WERI-Rb-1 (cell line): Measurements from ENCODE around the gene TSC22D1.
"Not testable (repeated sequence)": the region's sequence is repeated elsewhere in the genome, so short reads cannot be mapped to it uniquely, and the experiment has no call there.

Experiments
- DNase-seq: peaks from one replicate; pipeline ENCODE4 v3.0.0-alpha.2; 2020
- H3K27ac ChIP-seq: fragments of 250-450 bp; sonication (Bioruptor Pico); 2 replicates; pipeline ENCODE4 v1.5.1; 2020; ENCODE audit warnings: mild to moderate bottlenecking, moderate library complexity
- H3K27me3 ChIP-seq: fragments of 250-450 bp; sonication (Bioruptor Pico); 2 replicates; pipeline ENCODE4 v1.5.1; 2021; ENCODE audit warnings: mild to moderate bottlenecking, low read depth, moderate library complexity; ENCODE audit not compliant: insufficient read depth, severe bottlenecking
- H3K36me3 ChIP-seq: fragments of 250-450 bp; sonication (Bioruptor Pico); 2 replicates; pipeline ENCODE4 v1.5.1; 2020; ENCODE audit warnings: mild to moderate bottlenecking, moderate library complexity
- H3K4me3 ChIP-seq: 2 replicates; pipeline ENCODE4 v1.5.1; 2011; ENCODE audit warnings: low read depth, mild to moderate bottlenecking, control low read depth, low read length
- H3K9me3 ChIP-seq: fragments of 250-450 bp; sonication (Bioruptor Pico); 2 replicates; pipeline ENCODE4 v1.5.1; 2021; ENCODE audit warnings: mild to moderate bottlenecking, moderate library complexity; ENCODE audit not compliant: severe bottlenecking
- TF ChIP-seq, protein P1 (sequence below): IDR thresholded peaks from 2 replicates; pipeline ENCODE4 v1.5.1; 2011; ENCODE audit warnings: low read depth, mild to moderate bottlenecking, control low read depth, inconsistent platforms, low read length

The TSC22D1 gene

DNA sequence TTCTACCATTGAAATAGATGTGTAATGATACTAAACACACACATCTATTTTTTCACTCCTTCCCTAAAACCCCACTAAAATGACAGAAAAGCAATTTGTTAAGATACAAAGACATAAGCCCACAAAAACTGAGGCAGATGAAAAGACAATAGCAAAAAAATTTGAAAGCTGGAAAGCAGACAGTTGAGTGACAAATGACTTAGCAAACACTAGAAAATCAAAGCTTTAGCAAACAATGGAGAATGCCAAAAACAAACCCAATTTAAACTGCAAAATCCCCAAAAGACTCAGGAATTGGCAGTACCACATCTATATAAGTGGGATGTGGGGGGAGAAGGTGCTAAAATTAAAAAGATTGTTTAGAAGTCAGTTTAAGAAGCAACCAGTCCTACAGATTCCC, 9.5 kb downstream of the TSC22D1 start:
- H3K27me3 ChIP-seq, result no peaks in the 10 kb centered on the region
- TF ChIP-seq, protein P1, sequence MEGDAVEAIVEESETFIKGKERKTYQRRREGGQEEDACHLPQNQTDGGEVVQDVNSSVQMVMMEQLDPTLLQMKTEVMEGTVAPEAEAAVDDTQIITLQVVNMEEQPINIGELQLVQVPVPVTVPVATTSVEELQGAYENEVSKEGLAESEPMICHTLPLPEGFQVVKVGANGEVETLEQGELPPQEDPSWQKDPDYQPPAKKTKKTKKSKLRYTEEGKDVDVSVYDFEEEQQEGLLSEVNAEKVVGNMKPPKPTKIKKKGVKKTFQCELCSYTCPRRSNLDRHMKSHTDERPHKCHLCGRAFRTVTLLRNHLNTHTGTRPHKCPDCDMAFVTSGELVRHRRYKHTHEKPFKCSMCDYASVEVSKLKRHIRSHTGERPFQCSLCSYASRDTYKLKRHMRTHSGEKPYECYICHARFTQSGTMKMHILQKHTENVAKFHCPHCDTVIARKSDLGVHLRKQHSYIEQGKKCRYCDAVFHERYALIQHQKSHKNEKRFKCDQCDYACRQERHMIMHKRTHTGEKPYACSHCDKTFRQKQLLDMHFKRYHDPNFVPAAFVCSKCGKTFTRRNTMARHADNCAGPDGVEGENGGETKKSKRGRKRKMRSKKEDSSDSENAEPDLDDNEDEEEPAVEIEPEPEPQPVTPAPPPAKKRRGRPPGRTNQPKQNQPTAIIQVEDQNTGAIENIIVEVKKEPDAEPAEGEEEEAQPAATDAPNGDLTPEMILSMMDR, result no peak

DNA sequence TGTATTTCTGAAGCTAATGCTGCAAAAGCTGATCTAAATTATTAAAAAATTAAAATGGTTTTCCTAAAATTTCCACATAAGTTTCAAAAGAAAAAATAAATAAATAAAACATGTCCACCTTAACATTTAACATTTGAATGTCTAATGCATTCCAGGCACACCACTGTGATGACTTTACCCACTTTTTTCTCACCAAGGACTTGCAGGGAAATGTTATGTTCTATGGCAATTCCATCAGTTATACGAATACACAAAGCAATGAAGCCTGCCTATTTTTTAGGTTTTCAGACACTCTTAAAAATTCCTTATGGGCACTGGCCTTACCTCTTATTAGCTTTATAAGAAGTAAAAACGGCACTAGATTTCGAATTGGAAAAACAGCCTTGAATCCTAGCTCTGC, 10.2 kb downstream of the TSC22D1 start:
- H3K27ac ChIP-seq, result no peak overlapping the region
- no peaks in the 10 kb centered on the region for H3K36me3 ChIP-seq
- H3K4me3 ChIP-seq, result no peak overlapping the region
- no peaks in the 10 kb centered on the region for H3K27me3 ChIP-seq
- no peak for DNase-seq
- TF ChIP-seq, protein P1, result no peak
- H3K9me3 ChIP-seq, result no peaks in the 10 kb centered on the region

More for the DNA sequence above, 9.5 kb downstream of the TSC22D1 start:
- no peak for DNase-seq
- Histone ChIP-seq H3K4me3 (no peak overlapping the region), H3K36me3 (no peaks in the 10 kb centered on the region), H3K27ac (no peak overlapping the region), H3K9me3 (no peaks in the 10 kb centered on the region)

DNA sequence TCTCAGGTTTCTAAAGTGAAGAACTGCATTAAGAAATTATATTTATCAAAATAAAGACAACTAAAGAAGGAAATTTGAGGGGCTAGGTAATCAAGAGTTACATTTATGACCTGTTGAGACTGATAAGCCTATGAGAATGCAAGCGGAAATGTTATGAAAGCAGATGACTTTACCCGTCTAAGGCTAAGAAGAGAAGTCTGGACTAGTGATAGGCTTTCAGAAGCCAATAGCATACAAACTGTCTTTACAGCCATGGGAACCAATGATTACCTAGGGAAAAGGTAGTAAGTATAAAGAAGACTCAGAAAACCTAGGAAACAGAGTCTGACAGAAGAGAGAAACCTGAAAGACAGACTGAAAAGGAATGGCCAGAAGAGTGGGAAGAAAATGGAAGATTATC, 11.2 kb downstream of the TSC22D1 start:
- TF ChIP-seq, protein P1, result no peak
- no peaks in the 10 kb centered on the region for H3K27me3 ChIP-seq
- H3K9me3 ChIP-seq, result no peaks in the 10 kb centered on the region
- no peak overlapping the region for H3K27ac ChIP-seq
- no peak overlapping the region for H3K4me3 ChIP-seq
- H3K36me3 ChIP-seq, result no peaks in the 10 kb centered on the region
- DNase-seq, result no peak

DNA sequence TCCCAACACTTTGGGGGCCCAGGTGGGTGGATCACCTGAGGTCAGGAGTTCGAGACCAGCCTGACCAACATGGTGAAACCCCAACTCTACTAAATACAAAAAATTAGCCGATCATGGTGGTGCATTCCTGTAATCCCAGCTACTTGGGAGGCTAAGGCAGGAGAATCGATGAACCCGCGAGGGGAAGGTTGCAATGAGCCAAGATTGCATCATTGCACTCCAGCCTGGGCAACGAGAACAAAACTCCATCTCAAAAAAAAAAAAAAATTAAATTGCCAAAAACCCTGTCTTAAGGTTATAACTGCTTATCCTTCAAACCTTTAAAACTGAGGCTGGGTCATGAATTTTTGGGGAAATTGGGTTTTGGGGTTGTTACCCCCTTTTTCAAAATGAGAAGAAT, 13.3 kb downstream of the TSC22D1 start:
- H3K36me3 ChIP-seq, H3K4me3 ChIP-seq, H3K9me3 ChIP-seq, H3K27ac ChIP-seq, H3K27me3 ChIP-seq, DNase-seq: not testable (repeated sequence)

DNA sequence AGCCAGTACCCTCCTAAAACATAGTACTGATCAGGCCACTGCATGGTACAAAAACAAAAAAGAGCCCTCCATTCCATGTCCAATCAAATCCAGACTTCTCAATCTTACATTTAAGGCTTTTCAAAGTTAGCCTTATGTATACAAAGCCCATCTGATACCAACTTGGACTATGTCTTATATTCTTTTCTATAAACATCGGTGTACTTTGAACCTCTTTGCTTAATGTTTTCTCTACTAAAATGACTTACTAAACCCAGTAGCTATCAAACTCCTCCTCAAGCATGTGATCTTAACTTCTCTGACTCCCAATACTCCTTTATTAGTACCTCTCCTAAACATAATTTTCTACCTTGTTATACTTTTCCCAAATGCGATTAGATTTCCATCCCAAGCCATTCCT, 14.8 kb downstream of the TSC22D1 start:
- no peak overlapping the region for H3K27ac ChIP-seq

DNA sequence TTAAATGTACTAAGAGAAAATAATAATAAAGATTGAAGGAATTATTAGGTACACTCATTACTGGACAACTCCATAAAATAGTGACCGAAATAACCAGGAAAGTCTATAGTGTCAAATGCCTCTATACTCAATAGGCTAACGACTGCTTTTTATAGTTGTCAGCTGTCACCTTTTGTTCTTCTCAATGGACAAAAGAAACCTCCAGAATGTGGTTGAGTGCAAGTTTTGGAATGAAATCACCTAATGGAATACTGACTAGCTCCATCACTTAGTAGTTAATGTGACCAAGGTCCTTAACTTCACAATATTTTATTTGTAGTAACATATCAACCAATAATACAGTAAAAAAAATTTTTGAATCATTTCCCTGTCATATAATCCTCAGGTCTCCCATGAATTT, 18.1 kb downstream of the TSC22D1 start:
- Histone ChIP-seq H3K27ac (no peak overlapping the region), H3K9me3 (no peaks in the 10 kb centered on the region), H3K4me3 (no peak overlapping the region), H3K27me3 (no peaks in the 10 kb centered on the region), H3K36me3 (no peaks in the 10 kb centered on the region)
- no peak for DNase-seq
- TF ChIP-seq, protein P1, result no peak

More for the DNA sequence above, 14.8 kb downstream of the TSC22D1 start:
- TF ChIP-seq, protein P1, result no peak
- Histone ChIP-seq H3K9me3 (no peaks in the 10 kb centered on the region), H3K36me3 (no peaks in the 10 kb centered on the region), H3K27me3 (no peaks in the 10 kb centered on the region), H3K4me3 (no peak overlapping the region)
- no peak for DNase-seq
